K562 (cell line): ENCODE measurements around the gene DNAJC12. TPM values are rescaled to one million over a fixed set of nuclear protein-coding genes. Genes with fewer than 3 reads are reported as not detected.

ENCODE experiments used
- AFF1 ChIP-seq, 2 experiments: fragments of 450-650 bp; IDR thresholded peaks; 2 replicates each; pipeline ENCODE4 v1.6.1; 2018; ENCODE audit warnings: mild to moderate bottlenecking in 2 of 2, low read depth in 1 of 2; ENCODE audit not compliant: partially characterized antibody in 2 of 2
- ARID2 ChIP-seq: fragments of 450-650 bp; IDR thresholded peaks from 2 replicates; pipeline ENCODE4 v1.6.1; 2017; ENCODE audit warnings: antibody characterized with exemption, mild to moderate bottlenecking
- JUND ChIP-seq, 2 experiments: IDR thresholded peaks; 2 replicates in 1 of 2; 3 replicates in 1 of 2; pipeline ENCODE4 v1.6.1; 2011; ENCODE audit warnings: borderline replicate concordance in 2 of 2, low read depth in 2 of 2, low read length in 2 of 2, improper control_type of control experiment in 1 of 2, missing biosample characterization in 1 of 2, missing genetic modification characterization in 1 of 2, missing genetic modification reagents in 1 of 2
- RCOR1 ChIP-seq, 2 experiments: IDR thresholded peaks; 2 replicates each; pipeline ENCODE4 v1.6.1; 2012; ENCODE audit warnings: low read depth in 2 of 2, low read length in 2 of 2, borderline replicate concordance in 1 of 2, improper control_type of control experiment in 1 of 2
- ZNF644 ChIP-seq: fragments of 200-800 bp; sonication (Bioruptor generic); IDR thresholded peaks from 2 replicates; pipeline ENCODE4 v1.6.1; 2016; ENCODE audit warnings: low read depth, missing genetic modification characterization, missing compliant biosample characterization
- ZNF695 ChIP-seq: fragments of 450-650 bp; formaldehyde crosslinking; IDR thresholded peaks from 2 replicates; pipeline ENCODE4 v1.4.0; 2020; ENCODE audit warnings: mild to moderate bottlenecking, moderate library complexity
- polyA plus RNA-seq, 8 experiments: library from polyadenylated mRNA; depleted of rRNA in 4 of 8; stranded (reverse) in 5 of 8; unstranded in 3 of 8; fragments of >200 nt; fragmentation: Nextera tagmentation in 2 of 8; fragmentation: Illumina TruSeq in 1 of 8; extraction: Ambion mirVana in 2 of 8; extraction: Trizol in 1 of 8; gene quantifications; 2 replicates each; pipeline versions ENCODE4 v1.2.1 to v1.2.3, GENCODE V29; 2011 to 2014; ENCODE audit warnings: inconsistent platforms in 1 of 8, missing spikeins in 1 of 8
- total RNA-seq, 7 experiments: library from RNA; depleted of rRNA in 6 of 7; stranded (reverse); fragments of >200 nt in 6 of 7; fragmentation: Illumina TruSeq in 2 of 7; extraction: Trizol in 2 of 7; gene quantifications; 2 replicates each; pipeline versions ENCODE4 v1.2.1 to v1.2.3, GENCODE V29; 2011 to 2021; ENCODE audit warnings: low replicate concordance in 1 of 7
- TF ChIP-seq, protein P1 (sequence below): fragments of 250-450 bp; sonication (Bioruptor Pico); IDR thresholded peaks from 2 replicates; pipeline ENCODE4 v1.5.0; 2021; ENCODE audit warnings: mild to moderate bottlenecking, moderate library complexity
- TF ChIP-seq, protein P2 (sequence below): fragments of 250-450 bp; sonication (Bioruptor Pico); IDR thresholded peaks from 2 replicates; pipeline ENCODE4 v1.8.0; 2022; ENCODE audit warnings: inconsistent platforms, mild to moderate bottlenecking, moderate library complexity, borderline replicate concordance

The DNAJC12 gene
- total and polyA plus RNA-seq, 9 of the 15 experiments (the other 6 are each of a cell fraction or from before 2014, with no cell fraction given), result 7.4 to 95.9 (median 68.5) TPM

DNA sequence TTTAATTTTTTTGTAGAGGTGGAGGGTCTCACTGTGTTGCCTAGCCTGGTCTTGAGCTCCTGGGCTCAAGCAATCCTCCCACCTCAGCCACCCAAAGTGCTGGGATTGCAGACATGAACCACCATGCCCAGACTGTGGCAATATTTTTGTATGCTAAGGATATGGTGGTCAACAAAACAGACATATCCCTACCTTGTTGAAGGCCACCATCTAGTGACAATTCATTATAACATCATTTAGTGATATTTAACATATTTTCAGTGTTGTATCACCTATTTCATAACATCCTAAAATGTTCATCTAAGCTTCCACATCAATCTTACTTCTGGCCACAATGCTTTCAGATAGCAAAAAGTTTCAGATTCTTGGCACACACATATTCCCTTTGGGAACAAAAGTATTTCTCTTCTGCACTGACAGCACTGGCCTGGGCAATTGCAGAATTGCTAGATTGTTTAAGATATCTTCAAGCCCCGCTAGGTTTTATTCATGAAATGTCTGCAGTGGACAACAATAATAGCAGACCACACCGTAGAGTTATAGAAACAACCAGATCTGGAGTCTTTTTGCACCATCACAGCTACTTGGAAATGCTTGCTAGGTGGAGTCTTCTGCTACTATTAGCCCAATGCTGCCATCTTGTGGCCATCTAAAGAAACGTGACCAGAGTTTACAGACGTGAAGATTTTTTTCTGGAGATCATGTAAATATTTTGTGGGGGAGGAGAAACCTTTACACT is 58.4 kb downstream of the DNAJC12 start (continued):
- TF ChIP-seq ZNF644 (tag), result no peak
- TF ChIP-seq, protein P1, sequence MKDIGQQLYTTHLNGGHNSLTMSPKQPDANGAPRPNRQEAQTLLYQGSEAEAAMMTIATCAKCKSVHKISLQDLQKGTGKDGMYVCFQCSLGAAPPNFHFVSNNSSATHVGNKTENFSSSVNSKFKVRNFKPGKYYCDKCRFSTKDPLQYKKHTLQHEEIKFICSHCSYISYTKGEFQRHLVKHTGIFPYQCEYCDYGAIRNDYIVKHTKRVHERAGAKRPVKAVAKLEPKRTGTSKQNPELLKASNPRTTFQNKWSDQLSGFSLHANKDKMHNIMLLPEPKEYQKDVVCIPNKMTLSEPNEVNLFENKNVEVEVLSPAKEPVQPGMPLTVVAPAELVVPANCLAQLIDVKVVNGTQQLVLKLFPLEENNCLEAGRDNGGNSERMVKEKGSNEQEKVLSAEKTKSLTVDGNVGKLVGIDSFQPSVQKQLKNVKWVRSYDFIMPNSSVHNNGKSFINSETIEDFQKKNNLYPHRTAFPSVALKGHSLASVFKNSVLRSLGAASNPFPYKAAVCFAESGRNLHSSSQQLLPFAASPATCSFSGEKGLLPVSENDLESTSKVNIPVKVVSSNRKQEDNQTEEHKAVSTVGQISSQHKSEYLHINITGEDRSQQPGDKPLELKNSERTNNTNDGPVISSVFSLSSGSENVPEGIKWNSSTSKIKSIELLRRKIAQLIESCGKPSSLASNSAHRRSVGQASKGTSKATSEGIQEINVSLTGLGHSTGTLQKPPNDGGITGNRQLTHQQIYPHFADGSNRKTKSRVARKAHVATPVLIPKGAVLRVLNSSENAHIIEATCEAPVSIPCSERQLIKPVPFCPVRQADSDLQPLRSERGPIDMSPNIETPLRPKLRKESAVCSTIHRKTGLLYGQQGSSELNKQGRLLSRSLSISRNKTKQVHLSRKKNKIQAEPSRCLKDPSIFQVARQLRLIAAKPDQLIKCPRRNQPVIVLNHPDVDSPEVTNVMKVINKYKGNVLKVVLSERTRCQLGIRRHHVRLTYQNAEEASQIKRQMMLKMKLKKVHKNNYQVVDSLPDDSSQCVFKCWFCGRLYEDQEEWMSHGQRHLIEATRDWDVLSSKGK (CRISPR knock-in tag), result no peak
- no peak for TF ChIP-seq ZNF695 (CRISPR knock-in tag)
- TF ChIP-seq JUND (IDR thresholded peaks at IDR 0.05; ENCODE audit: borderline replicate concordance, low read depth, low read length), result peak; percentile 18; the same call in 1 of the 2 replicates
- TF ChIP-seq JUND (tag; IDR thresholded peaks at IDR 0.05; ENCODE audit: borderline replicate concordance, low read depth, low read length), result no peak; the same call in 2 of the 3 replicates
- TF ChIP-seq, protein P2, sequence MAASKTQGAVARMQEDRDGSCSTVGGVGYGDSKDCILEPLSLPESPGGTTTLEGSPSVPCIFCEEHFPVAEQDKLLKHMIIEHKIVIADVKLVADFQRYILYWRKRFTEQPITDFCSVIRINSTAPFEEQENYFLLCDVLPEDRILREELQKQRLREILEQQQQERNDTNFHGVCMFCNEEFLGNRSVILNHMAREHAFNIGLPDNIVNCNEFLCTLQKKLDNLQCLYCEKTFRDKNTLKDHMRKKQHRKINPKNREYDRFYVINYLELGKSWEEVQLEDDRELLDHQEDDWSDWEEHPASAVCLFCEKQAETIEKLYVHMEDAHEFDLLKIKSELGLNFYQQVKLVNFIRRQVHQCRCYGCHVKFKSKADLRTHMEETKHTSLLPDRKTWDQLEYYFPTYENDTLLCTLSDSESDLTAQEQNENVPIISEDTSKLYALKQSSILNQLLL, result no peak
- TF ChIP-seq ARID2, result peak; percentile 77; the same call in 1 of the 2 replicates
- TF ChIP-seq AFF1 (IDR thresholded peaks at IDR 0.05; ENCODE audit: low read depth in 1 of 2, partially characterized antibody in 2 of 2), result peak in 1 of 2 experiments; percentile 40
- TF ChIP-seq RCOR1 (IDR thresholded peaks at IDR 0.05; ENCODE audit: borderline replicate concordance in 1 of 2, low read depth in 2 of 2, low read length in 2 of 2), result 0 out of 4 replicates have a peak, but pooled peaks of 1 of the 2 experiments have one; percentile 13
